ENCODE results near the gene PTGES2. TPM values are rescaled to one million over a fixed set of nuclear protein-coding genes. Genes with fewer than 3 reads are reported as not detected.
"Not testable (repeated sequence)": the region's sequence is repeated elsewhere in the genome, so short reads cannot be mapped to it uniquely, and the experiment has no call there.

PTGES2 gene
- total RNA-seq, 1 donor from 2014 or later, result 58.3 TPM

DNA sequence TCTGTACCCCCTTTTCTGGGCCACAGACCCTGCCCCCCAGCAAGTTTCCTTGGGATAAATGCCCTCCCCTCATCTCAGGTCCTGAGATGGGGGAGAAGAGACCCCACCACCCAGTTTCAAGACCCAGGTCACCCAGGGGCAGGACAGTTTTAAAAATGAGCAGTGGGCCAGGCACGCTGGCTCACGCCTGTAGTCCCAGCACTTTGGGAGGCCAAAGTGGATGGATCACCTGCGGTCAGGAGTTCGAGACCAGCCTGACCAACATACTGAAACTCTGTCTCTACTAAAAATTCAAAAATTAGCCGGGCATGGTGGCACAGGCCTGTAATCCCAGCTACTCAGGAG is 6.1 kb downstream of the PTGES2 start:
- DNase-seq (ENCODE audit: low spot score in 2 of 2), result no peak
- no peak for FAIRE-seq

DNA sequence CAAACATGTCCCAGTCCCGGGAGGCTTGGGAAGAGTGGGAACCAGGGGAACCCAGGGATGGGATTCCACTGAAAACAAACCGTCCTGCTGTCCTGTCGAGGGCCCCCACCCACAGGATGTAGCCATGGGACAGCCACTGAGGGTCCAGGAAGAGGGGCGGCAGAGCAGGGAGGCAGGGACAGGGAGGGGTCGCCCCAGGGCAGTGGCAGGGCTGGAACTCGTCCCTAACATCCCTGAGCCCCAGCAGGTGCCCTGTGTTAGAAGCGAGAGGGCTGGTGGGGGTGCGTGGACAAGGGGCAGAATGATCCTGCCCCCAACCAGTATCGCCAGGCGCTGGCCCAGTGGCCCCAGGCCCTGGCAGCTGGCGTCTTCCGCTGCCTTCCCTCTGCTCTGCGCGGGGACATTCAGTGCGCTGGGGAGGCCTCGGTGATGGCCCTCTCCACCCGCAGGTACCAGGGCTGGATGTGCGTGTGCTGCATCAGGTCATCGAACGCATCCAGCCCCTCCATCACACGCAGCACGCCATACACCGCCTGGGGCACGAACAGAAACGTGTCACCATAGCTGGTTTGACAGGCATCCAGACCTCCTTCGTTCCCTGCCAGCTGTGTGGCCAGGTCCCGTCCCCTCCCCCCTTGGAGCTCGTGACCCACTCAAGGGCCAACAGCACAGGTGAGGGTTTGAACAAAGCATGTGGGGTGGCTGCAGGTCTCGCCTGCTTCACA is 6.6 kb downstream of the PTGES2 start:
- DNase-seq (ENCODE audit: low spot score in 2 of 2) (no peak), FAIRE-seq (no peak)

DNA sequence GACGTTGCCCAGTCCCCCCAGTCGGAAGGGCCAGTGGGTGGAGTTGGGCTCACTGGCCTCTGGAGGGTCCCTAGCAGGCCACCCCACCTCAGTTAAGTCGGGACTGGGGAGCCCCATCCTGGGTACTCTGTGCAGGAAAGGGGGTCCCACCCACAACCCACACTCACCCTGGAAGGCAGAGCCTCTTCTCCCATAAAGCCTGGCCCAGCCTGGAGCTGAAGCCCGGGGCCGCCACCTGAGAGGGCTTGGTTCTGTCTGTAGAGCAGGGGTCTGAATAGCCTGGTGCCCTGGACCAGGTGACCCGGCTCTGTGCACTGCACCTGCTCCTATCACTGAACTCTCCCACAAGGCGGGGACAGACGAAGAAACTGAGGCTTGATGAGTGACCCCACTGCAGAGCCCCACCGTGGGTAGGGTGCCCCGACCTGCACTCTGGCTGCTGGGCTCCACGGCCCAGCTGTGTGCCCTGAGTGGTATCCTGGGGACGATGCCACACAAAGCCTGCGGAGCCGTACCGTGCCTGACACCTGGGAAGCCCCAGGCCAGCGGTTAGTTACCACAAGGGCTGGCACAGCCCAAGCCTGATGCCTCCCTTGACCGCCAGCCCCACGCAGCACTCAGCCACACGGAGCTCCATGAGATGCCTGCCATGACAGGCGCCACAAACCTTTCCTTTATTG is 7.3 kb downstream of the PTGES2 start:
- no peak for DNase-seq (ENCODE audit: low spot score in 2 of 2)
- FAIRE-seq, result no peak

DNA sequence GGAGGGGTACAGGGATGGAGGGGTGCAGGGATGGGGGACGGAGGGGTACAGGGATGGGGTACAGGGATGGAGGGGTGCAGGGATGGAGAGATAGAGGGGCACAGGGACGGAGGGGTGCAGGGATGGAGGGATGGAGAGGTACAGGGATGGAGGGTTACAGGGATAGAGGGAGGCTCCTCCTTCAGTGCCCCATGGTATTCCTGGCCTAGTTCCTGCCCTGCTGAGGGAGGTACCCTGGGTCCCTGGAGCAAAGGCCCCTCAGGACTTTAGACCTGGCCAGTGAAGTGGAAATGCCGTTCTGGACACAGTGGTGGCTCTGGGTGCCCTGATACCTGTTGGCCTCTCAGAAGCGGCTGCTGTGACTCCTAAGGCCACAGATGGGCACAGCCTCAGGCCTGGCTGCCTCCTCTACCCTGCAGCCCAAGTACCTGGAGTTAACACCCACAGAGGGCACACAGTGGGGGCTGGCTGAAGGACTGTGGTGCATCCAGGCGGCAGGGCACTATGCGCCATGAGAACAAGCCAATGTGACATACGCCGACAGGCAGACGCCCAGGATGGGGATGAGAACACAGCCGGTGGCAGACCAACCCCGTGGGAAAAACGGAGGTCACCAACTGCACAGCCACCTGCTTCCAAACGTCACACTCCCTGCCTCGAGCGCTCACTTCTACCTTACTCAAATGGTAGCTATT is 8.4 kb downstream of the PTGES2 start:
- FAIRE-seq (no peak), DNase-seq (ENCODE audit: low spot score in 2 of 2) (no peak)

DNA sequence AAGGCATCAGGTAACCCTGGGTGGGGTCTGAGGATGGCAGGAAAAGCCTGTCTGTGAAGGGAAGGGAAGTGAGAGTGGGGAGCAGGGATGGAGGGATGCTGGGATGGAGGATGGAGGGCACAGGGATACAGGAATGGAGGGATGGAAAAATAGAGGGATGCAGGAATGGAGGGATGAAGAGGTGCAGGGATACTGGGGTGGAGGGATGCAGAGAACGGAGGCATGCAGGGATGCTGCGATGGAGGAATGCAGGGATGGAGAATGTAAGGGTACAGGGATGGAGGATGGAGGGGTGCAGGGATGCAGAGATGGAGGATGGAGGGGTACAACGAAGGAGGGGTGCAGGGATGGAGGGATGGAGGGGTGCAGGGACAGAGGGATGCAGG is 9.1 kb downstream of the PTGES2 start:
- FAIRE-seq, result no peak

DNA sequence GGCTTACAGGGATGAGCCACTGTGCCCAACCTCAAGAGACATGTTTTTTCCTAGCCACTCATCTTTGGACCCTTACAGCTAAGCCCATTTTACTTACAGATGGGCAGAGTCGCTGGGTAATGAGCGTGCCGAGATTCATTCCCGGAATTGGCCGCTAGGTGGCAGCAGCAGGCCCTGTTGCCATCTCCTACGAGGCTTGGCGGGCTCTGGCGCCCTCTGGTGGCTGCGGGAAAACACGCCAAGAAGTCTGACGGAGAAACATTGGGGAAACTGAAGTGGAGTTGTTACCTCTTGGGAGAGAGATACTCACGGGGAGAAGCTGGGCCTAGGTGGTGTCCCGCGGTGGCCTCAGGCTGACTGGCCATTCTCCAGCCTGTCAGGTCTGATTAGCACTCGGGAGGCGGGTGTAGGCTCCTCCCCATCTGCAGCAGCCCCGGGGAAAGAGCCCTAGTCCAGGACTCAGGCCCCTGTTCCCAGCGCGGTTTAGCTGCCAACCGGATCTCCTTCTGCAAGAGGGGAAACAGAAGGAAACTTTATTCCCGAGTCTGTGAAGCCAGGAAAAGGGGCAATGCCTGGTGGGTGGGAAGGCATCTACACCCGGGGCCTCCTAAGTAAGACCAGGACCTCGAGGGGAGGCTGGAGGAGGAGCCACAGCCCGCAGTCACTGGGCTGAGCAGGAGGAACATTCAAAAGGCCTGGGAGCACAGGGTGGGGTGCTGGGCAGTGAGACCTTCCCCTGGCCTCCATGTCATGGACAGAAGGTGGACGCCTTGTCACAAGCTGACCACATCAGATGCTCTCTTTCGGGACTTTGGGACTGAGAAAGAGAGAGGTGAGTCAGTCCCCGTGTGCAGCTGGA is 9.7 kb downstream of the PTGES2 start:
- DNase-seq (ENCODE audit: low spot score in 2 of 2) (peak; percentile 87 to 96), FAIRE-seq (no peak)

More for the DNA sequence above, 9.1 kb downstream of the PTGES2 start:
- no peak for DNase-seq (ENCODE audit: low spot score in 2 of 2)

DNA sequence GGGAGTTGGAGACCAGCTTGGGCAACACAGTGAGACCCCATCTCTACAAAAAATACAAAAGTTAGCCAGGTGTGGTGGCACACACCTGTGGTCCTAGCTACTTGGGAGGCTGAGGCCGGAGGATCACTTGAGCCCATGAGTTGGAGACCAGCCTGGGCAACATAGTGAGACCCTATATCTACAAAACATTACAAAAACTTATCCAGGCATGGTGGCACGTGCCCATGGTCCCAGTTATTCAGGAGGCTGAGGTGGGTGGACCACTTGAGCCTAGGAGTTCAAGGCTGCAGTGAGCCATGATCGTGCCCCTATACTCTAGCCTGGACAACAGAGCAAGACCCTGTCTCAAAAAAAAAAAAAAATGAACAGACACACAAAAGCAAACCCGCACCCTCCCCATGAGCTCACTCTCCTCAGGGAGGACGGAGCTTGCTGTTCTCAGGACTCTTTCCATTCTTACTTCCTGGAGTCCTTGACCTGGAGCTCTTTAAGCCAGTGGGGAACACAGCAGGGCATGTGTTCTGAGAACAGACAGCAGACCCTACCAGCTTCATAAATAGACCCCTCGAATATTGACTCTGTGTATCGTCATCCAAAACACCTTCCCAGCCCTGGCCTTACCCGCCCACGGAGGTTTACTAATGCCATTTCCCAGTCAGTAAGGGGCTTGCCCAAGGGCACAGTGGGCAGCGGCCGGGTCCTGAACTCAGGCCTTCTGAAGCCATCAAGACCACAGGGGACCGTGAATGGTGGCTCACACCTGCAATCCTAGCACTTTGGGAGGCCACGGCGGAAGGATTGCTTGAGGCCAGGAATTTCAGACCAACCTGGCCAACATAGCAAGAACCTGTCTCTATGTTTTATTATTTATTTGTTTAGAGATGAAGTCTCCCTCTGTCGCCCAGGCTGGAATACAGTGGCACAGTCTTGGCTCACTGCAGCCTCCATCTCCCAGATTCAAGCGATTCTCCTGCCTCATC is 11.1 kb downstream of the PTGES2 start:
- DNase-seq (ENCODE audit: low spot score in 2 of 2) (no peak), FAIRE-seq (no peak)

DNA sequence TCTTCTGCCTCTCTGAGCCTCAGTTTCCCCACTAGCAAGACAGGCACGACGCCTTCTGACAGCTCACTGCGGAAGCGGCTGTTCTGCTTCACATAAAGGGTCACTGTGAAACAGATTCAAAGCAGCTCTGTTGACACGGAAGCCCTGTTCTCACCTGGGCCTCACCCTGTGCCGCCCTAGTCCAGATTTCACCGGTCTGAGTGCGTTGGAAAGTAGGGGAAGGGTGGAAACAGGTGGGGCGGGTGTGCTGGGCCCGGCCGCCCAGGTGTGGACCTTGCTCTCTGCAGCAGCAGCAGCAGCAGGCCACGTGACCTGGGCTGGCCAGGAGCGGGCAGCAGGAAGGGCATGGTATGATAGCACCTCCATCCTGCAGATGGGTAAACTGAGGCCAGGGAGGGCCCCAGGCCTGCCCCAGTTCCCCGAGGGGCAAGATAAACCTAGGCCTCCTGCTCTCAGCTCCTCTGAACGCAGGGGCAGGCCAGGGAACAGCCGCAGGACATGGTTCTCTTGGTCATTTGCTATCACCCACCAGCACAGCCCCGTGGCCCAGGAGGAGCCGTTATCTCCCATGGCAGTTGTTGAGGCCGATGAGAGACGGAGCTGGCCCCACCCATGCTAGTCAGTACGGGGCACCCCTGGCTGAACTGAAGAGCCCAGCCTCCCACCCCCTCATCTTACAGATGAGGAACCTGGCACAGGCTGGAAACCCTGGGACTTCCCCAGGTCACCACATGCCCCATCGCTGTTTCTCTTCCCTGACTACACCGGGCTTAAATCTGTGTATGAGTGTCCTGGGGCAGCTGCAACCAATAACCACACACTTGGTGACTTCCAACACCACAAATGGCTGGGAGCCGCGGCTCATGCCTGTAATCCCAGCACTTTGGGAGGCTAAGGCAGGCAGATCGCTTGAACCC is 12.1 kb downstream of the PTGES2 start:
- no peak for FAIRE-seq
- DNase-seq (ENCODE audit: low spot score in 2 of 2), result no peak

DNA sequence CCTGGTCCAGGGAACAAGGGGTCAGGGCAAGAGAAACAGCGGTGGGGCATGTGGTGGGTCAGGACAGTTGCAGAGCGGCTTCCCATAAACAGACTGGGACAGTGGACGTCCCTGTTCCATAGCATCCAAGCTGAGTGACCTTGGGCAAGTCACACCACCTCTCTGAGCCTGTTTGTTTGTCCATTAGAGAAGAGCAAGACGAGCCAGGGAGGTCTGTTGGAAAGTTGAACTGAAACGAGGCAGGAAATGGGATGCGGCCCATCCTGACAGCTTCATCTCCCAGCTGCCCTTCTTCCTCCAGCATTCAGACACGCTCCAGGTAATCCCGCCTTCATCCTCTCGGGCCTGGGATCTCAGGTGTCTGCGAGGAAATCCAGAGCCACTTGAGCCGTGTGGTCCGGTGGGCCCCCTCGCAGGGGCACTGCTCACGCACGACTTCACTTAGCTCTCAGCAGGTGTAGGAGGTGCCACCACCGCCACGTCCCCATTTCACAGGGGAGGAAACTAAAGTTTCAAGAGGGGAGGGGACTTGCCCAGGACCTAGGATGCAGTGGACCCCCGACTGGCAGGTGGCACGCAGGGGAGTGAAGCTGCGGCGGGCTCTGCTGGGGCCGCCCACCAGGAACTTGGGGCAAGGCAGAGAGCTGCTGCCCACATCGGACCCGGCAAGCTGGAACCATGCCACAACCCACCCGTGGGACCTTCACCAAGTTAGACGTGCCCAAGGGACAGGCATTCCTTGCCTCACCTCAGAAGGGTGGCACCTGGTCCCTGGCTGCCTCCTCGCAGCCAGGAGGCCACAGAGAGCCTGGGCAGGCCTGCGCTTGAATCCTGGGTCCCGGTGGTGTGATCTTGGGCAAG is 13.0 kb downstream of the PTGES2 start:
- DNase-seq (ENCODE audit: low spot score in 2 of 2) (no peak), FAIRE-seq (no peak)

DNA sequence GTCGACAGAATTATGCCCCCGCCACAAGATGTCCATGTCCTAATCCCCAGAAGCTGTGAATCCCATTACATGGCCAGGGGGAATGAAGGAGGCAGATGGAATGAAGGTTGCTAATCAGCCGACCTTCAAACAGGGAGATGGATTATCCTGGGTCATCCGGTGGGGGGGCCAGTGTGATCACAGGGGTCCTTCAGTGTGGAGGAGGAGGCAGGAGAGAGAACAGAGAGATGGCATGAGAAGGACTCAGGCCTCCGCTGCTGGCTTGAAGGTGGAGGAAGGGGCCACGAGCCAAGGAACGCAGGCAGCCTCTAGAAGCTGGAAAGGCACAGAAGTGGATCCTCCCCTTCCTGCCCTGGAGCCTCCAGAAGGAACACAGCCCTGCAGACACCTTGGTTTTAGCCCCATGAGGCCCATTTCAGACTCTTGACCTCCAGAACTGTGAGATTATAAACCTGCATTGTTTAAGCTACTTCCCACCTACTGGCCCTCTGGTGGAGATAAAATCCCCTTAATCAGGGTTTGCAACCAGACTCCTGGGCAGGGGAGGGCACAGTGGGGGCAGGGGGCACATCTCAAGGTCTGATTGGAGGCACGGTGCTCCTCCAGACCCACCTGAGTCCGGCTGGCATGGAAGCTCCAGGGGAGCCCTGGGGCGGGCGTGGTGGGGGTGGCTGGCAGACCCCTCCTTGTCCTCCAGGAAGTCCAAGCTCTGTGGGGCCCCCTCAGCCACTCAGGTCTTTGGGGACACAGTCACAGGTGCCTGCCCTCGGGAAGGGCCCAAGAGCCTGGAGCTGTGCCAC is 13.8 kb downstream of the PTGES2 start:
- DNase-seq (ENCODE audit: low spot score in 2 of 2) (no peak), FAIRE-seq (no peak)

DNA sequence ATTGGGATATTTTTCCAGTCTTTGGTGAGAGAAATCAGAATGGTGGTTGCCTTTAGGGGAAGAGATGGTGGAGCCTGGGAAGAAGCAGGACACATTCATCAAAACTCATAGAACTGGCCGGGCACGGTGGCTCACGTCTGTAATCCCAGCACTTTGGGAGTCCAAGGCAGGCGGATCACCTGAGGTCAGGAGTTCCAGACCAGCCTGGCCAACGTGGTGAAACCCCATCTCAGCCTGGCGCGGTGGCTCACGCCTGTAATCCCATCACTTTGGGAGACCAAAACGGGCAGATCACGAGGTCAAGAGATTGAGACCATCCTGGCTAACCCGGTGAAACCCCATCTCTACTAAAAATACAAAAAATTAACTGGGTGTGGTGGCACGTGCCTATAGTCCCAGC is 15.8 kb downstream of the PTGES2 start:
- not testable (repeated sequence) for FAIRE-seq; DNase-seq (ENCODE audit: low spot score in 2 of 2)

DNA sequence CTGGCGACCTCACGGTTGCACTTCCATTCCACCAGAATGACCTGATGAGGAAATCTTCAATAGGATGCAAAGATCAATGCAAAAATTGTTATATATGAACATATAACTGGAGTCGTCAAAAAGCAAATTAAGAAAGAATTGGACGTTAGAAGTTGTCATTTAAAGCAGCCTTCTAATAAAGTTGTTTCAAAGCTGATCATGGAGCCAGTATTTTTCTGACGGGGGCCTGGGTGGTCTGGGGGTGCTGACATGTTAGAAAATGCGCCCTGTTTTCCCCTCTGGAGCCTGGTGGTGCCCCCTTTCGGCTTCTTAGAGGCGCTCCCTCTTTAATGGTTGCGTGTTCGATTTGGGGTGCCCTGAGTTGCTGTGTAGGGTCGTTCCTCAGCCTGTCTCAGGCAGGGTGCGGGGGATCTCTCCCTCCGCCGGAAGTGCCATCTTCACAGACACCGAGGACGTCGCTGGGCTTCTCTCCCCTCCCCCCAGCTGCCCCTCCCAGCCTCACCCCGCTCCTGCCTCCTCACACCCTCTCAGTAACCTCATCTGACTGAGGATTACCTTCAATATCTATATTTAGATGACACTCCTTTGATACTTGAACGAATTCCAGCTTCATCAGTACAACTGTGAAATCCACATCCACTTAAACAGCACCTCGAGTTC is 18.3 kb downstream of the PTGES2 start:
- DNase-seq (ENCODE audit: low spot score in 2 of 2), result no peak
- FAIRE-seq, result no peak

DNA sequence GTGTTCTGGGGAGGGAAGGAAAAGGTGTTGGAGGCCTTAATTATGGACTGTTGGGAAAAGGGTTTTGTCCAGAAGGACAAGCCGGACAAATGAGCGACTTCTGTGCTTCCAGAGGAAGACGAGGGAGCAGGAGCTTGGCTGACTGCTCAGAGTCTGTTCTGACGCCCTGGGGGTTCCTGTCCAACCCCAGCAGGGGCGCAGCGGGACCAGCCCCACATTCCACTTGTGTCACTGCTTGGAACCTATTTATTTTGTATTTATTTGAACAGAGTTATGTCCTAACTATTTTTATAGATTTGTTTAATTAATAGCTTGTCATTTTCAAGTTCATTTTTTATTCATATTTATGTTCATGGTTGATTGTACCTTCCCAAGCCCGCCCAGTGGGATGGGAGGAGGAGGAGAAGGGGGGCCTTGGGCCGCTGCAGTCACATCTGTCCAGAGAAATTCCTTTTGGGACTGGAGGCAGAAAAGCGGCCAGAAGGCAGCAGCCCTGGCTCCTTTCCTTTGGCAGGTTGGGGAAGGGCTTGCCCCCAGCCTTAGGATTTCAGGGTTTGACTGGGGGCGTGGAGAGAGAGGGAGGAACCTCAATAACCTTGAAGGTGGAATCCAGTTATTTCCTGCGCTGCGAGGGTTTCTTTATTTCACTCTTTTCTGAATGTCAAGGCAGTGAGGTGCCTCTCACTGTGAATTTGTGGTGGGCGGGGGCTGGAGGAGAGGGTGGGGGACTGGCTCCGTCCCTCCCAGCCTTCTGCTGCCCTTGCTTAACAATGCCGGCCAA is 19.1 kb downstream of the PTGES2 start:
- no peak for FAIRE-seq
- DNase-seq (ENCODE audit: low spot score in 2 of 2), result no peak

DNA sequence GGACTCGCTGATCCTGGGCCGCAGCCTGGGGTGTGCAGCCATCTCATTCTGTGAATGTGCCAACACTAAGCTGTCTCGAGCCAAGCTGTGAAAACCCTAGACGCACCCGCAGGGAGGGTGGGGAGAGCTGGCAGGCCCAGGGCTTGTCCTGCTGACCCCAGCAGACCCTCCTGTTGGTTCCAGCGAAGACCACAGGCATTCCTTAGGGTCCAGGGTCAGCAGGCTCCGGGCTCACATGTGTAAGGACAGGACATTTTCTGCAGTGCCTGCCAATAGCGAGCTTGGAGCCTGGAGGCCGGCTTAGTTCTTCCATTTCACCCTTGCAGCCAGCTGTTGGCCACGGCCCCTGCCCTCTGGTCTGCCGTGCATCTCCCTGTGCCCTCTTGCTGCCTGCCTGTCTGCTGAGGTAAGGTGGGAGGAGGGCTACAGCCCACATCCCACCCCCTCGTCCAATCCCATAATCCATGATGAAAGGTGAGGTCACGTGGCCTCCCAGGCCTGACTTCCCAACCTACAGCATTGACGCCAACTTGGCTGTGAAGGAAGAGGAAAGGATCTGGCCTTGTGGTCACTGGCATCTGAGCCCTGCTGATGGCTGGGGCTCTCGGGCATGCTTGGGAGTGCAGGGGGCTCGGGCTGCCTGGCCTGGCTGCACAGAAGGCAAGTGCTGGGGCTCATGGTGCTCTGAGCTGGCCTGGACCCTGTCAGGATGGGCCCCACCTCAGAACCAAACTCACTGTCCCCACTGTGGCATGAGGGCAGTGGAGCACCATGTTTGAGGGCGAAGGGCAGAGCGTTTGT is 19.9 kb downstream of the PTGES2 start:
- DNase-seq (ENCODE audit: low spot score in 2 of 2) (no peak), FAIRE-seq (no peak)

All from frontal cortex (tissue), 4 donors.